Measurements from ENCODE around the gene SUPT3H.
"Not testable (repeated sequence)": the region's sequence is repeated elsewhere in the genome, so short reads cannot be mapped to it uniquely, and the experiment has no call there.

DNA sequence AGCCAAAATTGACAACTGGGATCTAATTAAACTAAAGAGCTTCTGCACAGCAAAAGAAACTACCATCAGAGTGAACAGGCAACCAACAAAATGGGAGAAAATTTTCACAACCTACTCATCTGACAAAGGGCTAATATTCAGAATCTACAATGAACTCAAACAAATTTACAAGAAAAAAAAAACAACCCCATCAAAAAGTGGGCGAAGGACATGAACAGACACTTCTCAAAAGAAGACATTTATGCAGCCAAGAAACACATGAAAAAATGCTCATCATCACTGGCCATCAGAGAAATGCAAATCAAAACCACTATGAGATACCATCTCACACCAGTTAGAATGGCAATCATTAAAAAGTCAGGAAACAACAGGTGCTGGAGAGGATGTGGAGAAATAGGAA is 310.3 kb downstream of the SUPT3H start:
- TF ChIP-seq, protein P1, sequence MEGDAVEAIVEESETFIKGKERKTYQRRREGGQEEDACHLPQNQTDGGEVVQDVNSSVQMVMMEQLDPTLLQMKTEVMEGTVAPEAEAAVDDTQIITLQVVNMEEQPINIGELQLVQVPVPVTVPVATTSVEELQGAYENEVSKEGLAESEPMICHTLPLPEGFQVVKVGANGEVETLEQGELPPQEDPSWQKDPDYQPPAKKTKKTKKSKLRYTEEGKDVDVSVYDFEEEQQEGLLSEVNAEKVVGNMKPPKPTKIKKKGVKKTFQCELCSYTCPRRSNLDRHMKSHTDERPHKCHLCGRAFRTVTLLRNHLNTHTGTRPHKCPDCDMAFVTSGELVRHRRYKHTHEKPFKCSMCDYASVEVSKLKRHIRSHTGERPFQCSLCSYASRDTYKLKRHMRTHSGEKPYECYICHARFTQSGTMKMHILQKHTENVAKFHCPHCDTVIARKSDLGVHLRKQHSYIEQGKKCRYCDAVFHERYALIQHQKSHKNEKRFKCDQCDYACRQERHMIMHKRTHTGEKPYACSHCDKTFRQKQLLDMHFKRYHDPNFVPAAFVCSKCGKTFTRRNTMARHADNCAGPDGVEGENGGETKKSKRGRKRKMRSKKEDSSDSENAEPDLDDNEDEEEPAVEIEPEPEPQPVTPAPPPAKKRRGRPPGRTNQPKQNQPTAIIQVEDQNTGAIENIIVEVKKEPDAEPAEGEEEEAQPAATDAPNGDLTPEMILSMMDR (IDR thresholded peaks at IDR 0.05), result not testable (repeated sequence)
- not testable (repeated sequence) for TF ChIP-seq EZH2 (IDR thresholded peaks at IDR 0.05; ENCODE audit: borderline replicate concordance, insufficient read depth, low read depth, low read length, poor library complexity, severe bottlenecking)

Data from B cell (primary cell).